ENCODE measurements around the gene GALR2. TPM values are rescaled to one million over a fixed set of nuclear protein-coding genes. Genes with fewer than 3 reads are reported as not detected.

Gene GALR2
- polyA plus RNA-seq, 4 donors, result 0.14 to 1.2 (median 0.38) TPM; not detected in 1

DNA sequence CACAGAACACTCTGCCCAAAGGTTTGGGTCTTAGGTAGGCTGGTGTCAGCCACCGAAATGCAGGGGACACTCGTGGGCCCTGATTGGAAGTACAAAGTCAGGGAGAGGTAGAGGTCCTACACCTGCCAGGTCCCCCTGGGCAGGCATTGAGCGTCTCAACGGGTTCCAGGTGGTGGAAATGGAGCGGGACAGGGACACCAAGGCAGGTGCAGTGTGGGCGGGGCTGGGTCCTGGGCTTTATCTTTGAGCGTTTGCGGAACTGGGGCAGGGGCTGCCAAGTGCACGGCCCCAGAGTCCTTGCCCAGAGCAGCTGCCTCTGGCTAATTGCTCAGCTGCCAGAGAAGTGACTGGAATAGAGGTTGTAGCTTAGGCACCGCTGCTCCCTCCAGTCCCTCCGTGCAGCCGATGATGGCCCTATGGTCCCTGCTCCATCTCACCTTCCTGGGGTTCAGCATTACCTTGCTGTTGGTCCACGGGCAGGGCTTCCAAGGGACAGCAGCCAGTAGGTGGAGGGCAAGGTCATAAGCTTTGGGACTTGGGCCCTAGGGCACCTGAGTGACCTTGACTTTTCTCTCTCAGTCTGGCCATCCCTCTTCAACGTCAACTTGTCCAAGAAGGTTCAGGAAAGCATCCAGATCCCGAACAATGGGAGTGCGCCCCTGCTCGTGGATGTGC lies 4.4 kb downstream of the GALR2 start, which contains the start of gene ZACN:
TSS of gene ZACN (plus strand) at position 323 of the 675 bp plus-strand sequence. CDS start at position 406, 83 bp downstream.
- DNase-seq (ENCODE audit: low read depth in 4 of 4, low spot score in 3 of 4), result no peak

DNA sequence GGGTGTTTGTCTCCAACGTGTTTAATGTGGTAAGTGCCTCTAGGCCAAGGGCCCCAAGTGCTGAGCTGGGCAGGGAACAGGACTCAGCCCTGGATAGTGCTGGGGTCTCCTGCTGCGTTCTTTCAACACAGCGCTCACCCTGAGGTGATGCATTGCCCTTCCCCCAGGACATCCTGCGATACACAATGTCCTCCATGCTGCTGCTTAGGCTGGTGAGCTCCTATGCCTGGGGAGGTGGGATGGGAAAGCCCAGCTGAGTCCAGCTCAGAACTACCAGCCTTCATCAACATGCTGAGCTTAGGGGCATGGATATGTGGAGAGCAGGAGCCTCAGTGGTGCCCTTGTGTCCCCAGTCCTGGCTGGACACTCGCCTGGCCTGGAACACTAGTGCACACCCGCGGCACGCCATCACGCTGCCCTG lies 5.0 kb downstream of the GALR2 start:
- DNase-seq (ENCODE audit: low read depth in 4 of 4, low spot score in 3 of 4), result no peak

DNA sequence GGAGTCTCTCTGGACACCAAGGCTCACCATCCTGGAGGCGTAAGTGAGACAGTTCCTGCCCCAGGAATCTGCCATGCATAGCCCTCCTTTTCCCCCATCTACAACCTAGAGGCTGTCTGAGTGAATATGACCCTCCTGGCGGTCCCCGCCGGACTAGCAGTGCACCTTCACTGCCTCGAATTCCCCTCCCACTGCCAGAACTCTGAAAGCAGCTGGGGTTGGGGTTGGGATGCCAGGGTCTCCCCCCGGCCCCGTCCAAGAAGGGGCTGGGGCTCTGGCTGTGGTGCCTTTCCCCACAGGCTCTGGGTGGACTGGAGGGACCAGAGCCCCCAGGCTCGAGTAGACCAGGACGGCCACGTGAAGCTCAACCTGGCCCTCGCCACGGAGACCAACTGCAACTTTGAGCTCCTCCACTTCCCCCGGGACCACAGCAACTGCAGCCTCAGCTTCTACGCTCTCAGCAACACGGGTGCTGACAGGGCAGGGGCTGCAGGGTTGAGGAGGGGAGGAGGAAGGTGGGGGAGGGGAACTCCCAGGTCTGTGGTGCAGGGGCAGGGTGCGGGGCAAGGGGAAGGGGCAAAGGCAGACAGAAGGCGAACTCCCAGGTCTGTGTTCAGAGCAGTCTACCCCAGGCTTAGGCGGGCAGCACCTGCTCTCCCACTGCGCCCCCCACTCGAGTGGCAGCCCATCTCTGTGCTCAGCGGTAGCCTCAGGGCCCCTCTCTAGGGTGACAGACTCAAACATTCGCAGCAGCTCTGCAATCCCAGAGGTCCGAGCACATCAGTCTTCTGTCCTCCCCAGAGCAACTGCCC lies 5.6 kb downstream of the GALR2 start:
- DNase-seq (ENCODE audit: low read depth in 4 of 4, low spot score in 3 of 4), result no peak

DNA sequence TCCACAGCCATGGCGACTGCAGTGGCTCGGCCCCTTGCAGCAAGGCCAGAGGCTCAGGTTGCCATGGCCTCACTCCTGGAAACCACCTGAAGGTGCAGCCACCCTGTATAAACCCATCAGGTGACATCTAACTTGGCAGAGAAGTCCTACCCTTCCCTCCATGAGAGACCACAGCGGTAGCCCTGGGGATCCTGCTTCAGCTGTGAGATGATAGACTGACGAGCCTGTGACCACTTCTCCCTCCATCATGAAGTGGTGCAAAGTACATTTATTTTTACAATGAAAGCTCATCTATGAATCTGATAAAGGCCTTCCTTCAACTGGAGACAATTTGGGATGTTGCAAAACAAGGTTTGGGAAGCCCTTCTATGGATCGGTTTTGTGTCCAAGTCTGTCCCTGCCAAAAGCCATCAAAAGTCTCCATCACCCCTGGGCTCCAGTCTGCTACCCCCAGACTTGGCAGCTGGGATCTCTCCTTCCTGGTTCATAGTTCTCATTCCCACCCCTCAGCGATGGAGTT lies 6.2 kb downstream of the GALR2 start:
- DNase-seq (ENCODE audit: low read depth in 4 of 4, low spot score in 3 of 4), result no peak

DNA sequence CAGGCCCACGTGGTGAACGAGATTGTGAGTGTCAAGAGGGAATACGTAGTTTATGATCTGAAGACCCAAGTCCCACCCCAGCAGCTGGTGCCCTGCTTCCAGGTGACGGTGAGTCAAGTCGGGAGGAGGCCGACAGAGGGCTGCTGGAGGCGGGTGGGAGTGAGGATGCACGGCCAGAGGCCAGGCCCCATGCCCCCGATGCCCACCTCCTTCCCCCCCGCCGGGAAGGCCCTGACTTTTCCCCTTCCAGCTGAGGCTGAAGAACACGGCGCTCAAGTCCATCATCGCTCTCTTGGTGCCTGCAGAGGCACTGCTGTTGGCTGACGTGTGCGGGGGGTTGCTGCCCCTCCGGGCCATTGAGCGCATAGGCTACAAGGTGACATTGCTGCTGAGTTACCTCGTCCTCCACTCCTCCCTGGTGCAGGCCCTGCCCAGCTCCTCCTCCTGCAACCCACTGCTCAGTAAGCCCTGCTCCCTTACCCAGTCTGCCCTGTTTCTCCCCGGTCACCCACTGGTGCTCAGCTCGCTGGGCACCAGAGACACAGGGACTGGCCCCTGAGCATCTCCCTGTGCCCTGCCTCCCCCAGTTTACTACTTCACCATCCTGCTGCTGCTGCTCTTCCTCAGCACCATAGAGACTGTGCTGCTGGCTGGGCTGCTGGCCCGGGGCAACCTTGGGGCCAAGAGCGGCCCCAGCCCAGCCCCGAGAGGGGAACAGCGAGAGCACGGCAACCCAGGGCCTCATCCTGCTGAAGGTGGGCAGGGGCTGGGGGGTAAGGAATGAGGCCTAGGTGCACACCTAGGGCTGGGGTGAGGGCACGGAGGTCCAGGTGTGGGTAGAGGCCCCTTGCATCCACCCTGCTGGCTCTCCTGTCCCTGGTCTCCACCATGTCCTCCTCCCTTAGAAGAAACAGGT lies 7.0 kb downstream of the GALR2 start:
- no peak for DNase-seq (ENCODE audit: low read depth in 4 of 4, low spot score in 3 of 4)

DNA sequence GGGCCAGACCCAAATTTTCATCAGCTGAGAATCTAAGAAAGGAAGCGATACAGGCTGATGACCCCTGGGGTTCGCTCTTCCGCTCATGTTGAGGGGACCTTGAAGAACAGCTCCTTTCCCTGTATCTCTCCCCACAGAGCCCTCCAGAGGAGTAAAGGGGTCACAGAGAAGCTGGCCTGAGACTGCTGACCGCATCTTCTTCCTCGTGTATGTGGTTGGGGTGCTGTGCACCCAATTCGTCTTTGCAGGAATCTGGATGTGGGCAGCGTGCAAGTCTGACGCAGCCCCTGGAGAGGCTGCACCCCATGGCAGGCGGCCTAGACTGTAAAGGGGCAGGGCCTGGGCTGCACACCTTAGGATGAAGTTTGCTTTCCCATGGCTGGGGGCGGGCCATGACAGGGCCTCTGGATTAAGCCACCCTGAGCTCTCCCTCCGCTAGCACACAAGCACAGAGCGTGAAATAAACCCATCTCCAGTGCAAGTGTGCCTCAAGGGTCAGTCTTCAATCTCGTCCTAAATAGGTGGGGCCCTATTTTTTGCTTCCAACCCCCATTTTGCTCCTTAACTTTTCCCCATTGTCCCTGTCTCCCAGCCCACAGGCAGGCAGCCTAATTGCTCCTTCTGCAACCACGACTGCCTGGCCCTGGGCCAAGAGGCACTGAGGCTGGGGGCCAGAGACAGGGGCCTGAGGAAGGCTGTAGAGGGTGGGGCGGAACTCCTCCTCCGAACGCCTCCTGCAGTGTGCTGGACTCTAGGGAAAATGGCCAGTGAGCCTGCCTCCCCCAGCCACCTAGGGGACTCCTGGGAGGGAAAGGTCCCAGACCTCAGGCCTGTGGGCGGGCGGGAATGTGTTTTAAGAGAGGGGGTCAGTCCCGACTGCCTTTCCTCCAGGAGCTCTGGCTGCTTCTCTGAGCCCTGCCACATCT lies 8.0 kb downstream of the GALR2 start:
- DNase-seq (ENCODE audit: low read depth in 4 of 4, low spot score in 3 of 4), result no peak

DNA sequence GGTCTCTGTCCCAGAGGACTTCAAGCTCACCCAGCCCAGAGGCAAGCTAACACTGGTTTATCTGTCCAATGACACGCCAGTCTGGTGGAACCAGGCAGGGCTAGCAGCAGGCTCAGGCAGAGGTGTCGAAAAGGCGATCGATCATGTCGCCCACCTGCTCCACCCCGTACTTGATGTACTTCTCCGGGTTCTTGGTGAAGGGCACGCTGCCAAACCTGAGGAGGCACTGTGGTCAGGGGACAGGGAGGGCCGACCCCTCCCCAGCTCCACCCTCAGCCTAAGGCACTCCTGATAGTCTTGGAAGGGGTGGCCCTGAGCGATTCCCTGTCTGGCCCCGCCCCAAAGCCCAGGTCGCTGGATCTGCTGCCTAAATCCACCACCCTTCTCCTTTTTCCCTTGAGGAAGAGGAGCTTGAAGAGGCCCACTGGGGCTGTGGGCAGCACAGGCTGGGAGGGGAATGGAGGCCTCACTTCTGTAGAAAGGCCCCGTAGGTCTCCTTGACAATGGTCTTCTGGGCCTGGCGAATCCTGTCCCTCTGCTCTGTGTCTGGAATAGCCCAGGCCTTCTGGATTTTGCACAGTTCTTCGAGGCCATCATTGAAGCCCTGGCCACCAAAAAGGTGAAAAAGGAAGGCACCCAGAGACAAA lies 9.1 kb downstream of the GALR2 start:
- DNase-seq (ENCODE audit: low read depth in 4 of 4, low spot score in 3 of 4), result no peak

DNA sequence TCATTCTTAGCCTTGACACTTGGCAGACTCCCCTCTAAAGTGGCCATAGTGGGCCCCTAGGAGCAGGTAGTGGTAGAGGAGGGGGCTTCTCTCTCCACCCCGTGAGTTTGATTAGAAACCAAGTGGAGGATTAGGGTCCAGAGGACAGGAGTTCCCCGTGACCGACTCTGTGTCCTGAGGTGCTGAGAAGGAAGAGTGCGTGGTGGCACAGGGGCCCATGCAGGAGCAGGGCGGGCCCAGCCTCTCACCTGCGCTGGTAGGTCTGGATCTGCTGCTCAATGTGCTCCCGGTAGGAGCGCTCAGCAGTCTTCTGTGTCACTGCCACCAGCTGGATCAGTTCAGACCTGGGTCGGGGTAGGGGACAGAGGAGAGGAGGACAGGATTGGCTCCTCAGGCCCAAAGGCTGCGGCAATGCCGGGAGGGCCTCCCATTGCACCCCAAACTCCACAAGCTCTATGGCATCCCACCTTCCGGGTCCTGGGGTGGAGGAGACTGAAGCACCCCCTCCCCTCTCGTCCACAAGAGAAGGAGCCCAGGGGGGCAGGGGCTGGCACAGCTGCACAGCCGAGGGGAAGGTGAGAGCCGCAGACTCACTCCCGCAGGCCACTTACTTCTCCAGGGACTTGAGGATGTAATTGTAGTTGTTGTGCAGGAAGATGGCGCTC lies 10.6 kb downstream of the GALR2 start:
- no peak for DNase-seq (ENCODE audit: low read depth in 4 of 4, low spot score in 3 of 4)

DNA sequence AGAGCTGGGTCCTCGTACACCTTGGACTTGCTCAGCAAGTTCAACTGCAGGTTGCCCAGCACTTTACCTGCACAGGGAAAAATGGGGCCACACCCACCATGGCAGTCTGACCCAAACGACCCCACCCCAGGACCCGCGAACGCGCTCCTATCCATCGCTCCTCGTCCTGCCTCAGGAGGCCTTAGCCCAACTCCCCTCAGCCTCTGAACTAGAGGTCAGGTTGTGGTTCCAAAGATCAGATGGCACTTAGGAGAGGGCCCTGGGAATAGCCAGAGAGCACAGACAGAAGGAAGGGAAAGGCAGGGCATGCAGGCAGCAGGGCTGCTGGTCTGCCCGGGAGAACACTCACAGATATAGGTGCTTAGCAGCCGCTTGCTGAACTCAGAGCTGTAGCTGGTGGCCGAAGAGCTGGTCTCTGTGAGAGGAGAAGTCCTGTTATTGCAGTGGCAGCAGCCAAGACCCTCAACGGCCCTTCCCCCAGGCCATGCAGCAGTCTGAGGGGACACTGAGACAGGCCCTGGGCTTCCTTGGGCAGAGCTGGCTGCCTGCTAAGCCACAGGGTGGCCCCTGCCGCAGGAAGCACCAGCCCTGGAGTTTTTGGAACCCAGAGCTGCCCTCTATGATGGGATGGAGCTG lies 11.3 kb downstream of the GALR2 start:
- DNase-seq (ENCODE audit: low read depth in 4 of 4, low spot score in 3 of 4), result no peak

DNA sequence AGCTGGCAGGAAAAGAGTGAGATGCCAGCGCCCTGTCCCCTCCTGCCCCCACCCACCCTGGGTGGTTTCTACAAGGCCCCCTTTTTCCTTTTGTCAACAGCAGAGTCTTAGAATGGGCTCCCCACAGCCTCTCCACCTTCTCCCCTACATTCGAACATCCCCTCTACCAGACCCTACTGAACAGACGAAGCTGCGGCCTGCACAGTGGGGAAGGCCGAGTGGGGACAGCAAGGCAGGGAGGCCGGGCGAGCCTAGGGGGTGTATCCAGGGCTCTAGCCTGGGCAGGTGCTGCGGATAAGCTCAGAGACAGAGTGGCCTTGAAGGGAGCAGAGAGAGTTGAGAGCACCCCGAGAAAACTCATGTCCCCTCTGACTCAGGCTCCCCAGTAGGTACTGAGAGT lies 11.8 kb downstream of the GALR2 start:
- DNase-seq (ENCODE audit: low read depth in 4 of 4, low spot score in 3 of 4), result no peak

DNA sequence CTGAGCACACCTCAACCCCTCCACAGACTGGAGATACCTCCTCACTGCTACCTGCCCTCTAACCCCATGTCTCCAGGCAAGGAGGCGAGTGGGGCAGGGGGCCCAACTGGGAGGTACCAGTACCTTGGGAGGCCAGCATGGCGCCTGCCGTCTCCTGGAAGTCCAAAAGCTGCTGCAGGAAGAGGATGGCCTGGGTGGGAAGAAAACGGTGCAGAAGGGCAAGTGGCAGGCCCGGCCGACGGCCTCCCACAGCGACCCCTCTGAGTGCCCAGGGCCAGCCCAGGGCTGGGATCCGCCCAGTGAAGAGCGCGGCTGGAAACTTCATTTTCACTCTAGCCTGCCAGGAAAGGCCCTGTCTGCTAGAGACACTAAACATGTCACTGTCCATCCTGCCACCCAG lies 12.9 kb downstream of the GALR2 start:
- no peak for DNase-seq (ENCODE audit: low read depth in 4 of 4, low spot score in 3 of 4)

DNA sequence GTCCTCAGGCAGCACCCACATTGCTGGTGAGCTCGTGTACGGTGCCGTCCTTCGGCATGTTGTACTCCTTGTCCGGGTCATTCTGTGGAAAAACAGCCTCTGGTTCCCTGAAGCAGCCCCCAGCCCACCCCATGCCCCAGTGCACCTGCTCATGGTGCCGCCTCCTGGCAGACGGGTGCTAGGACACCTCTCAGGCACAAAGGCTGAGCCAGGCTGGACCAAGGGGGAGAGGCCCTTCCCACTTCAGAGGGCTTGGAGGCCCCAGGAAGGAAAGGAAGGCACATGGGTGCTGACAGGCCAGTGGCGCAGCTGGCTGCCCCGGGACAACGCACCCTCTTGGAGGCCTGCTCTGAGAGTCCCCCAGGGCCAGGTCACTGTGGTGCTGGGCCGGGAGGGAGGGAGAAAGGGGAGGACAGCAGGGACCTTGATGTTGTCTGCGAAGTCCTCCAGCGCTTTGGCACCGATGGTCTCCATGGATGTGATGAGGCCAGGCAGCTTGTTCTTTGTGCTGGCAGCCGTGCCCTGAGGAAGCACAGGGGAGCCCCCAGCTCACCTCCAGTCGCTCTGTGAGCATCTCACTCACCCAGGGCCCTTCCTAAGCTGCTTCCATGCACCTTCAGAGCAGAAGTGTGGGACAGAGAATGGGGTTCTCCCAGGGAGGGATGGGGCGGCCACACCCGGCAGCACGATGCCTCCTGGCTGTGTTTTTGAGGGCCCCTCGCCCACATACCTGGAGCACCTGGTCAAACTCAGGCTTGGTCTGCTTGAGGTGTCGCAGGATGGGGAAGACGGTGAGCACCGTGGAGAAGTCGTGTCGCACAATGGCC lies 13.7 kb downstream of the GALR2 start:
- no peak for DNase-seq (ENCODE audit: low read depth in 4 of 4, low spot score in 3 of 4)

DNA sequence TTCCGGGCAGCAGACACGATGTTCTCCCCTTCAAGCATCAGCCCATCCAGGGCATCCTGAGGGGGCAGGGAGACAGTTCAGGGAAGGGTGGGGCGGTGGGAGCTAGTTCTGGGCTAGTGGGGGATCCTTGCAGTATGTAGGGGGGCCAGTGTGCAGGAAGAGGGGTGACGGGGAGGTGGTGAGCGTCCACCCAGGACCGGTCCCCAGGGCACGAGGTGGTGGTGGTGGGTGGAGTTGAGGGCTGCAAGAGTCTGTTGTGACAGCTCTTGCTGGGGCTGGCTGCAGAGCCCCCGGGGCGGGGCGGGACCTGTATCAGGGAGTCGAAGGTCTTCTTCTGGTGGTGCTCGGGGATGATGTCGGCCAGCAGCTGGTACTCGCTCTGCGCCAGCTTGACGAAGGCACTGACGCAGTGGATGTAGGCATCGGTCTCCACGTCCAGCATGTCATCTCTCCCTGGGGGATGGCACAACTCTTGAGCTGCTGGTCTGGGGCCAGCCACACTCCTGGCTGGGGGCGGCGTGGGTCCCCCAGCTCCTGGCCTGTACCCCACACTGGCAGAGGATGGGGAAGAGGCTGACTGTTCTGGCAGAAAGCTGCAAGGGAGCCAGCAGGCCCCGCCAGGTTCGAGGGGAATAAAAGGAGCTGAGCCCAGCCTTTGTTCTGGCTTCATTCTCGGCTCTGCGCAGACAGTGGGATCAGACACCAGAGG lies 14.4 kb downstream of the GALR2 start:
- no peak for DNase-seq (ENCODE audit: low read depth in 4 of 4, low spot score in 3 of 4)

DNA sequence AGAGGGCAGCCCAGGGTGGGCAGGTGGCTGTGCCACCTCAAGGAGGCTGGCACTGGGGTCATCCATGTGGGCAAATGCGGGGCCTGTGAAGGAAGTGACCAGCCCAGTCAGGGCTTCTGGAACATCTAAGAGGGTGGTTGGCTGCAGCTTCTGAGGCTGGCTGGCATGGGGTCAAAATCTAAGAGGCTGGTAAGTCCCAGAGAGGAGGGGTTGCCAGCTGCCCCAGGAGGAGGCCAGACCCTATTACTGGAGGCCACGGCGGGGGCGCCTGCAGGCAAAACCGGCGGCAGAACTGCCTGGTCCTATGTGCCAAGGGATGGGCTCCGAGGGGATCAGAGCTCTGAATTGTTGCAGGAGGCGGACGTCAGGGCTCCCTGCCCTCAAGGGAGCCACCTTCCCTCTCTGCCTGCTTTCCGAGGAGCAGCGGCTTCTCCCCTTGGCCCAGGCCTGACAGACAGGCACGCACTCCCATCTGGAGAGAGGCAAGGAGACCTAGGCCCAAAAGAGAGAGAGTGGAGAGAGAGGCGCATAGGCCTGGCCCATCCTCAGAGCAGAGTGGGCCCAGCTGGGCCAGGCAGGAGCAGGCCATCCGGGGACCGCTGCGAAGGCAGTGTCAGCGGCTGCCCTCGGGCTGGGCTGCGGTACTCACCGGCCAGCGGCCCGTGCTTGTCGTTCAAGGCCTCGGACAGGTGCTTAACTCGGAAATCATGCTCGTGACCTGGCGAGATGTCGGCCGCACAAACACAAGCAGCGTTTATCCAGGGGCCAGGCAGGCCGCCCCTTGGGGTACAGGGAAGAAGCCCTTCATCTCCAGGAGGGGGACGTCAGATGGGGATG lies 15.3 kb downstream of the GALR2 start:
- no peak for DNase-seq (ENCODE audit: low read depth in 4 of 4, low spot score in 3 of 4)

DNA sequence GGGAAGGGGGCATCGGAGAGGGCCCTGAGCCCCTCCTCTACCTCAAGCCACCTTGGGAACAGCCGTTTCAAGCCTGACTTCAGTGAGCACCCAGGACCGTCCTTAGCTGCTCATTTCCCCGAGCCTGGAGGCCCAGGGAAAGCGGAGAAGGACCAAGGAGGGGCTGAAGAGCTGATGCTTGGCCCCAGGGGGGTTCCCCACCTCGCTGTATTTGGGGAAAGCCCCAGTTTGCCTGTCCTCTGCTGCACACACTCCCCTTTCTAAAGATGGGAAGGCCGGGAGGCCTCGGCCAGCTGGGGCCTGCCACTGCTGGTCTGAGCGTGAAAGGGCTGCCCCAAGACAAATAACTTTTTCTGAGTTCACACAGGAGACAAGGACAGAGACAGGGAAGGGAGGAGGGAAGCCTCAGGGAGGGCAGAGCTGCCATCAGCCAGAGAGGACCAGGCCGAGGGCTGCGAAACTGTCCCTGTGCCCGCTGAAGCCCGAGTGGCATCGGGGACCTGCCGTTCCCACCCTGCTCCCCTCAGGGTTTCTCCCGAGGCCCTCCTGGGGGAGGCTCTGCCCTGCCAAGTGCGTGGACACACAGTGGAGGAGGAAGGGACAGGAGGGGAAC lies 16.0 kb downstream of the GALR2 start:
- DNase-seq (ENCODE audit: low read depth in 4 of 4, low spot score in 3 of 4), result no peak
